Psoas muscle (tissue), 8 donors: ENCODE data around the gene NME3. TPM values are rescaled to one million over a fixed set of nuclear protein-coding genes. Genes with fewer than 3 reads are reported as not detected.
A peak's percentile ranks its signal among the peaks of the same experiment; 100 is the strongest.

Experiments
- ATAC-seq, 4 donors: fragments of 200-7000 bp; cut with Tn5 transposase; one replicate each; pipeline ENCODE4 v1.9.1; 2020; ENCODE audit warnings: moderate library complexity in 3 of 4, mild to moderate bottlenecking in 2 of 4
- DNase-seq, 2 donors: peaks; one replicate each; pipeline ENCODE4 v3.0.0-alpha.2; 2020
- H3K27ac ChIP-seq: fragments of 200-600 bp; one replicate; pipeline ENCODE4 v1.8.0; 2022
- H3K27me3 ChIP-seq, 3 donors: fragments of 200-600 bp in 1 of 3; one replicate each; pipeline versions ENCODE4 v1.6.1 to v1.8.0; 2013 to 2022; ENCODE audit warnings: low read length in 2 of 3, mild to moderate bottlenecking in 2 of 3, moderate library complexity in 1 of 3; ENCODE audit not compliant: insufficient read depth in 3 of 3
- H3K36me3 ChIP-seq, 2 donors: fragments of 200-600 bp in 1 of 2; one replicate each; pipeline versions ENCODE4 v1.6.1 to v1.8.0; 2013 to 2022; ENCODE audit warnings: low read depth in 1 of 2, mild to moderate bottlenecking in 1 of 2, moderate library complexity in 1 of 2; ENCODE audit not compliant: insufficient read depth in 1 of 2
- H3K4me1 ChIP-seq: fragments of 200-600 bp; one replicate; pipeline ENCODE4 v1.8.0; 2022
- H3K4me3 ChIP-seq: fragments of 200-600 bp; one replicate; pipeline ENCODE4 v1.8.0; 2022; ENCODE audit warnings: mild to moderate bottlenecking
- H3K9me3 ChIP-seq: fragments of 200-600 bp; one replicate; pipeline ENCODE4 v1.8.0; 2022
- CTCF ChIP-seq: fragments of 200-600 bp; IDR thresholded peaks from one replicate; pipeline ENCODE4 v1.8.0; 2022; ENCODE audit warnings: antibody characterized with exemption
- WGBS, 3 donors: extraction: QIAGEN DNeasy Blood & Tissue Kit; methylation state at CpG; one replicate each; pipeline versions ENCODE4 v1.1.6 to v1.1.7; 2013; 5-methylcytosine and 5-hydroxymethylcytosine counted together
- intact Hi-C, 2 donors: fragments of 100-400 bp; cut with DNase I; formaldehyde crosslinking; loops; one replicate each; pipeline versions ENCODE4 v1.11.0 to v1.14.2; 2022
- polyA plus RNA-seq, 3 donors: library from polyadenylated mRNA; stranded (reverse); fragments of 200-250 nt; gene quantifications; one replicate each; pipeline ENCODE4 v1.2.3, GENCODE V29; 2013
- total RNA-seq, 4 donors: library from RNA; stranded (reverse); fragmentation: NEBNext Ultra II Directional in 2 of 4; extraction: Animal tissue kit (Norgen Biotek cat#: 25700) in 2 of 4; gene quantifications; one replicate each; pipeline versions ENCODE4 v1.2.1 to v1.2.4, GENCODE V29; 2021 to 2023
- donor health status: healthy with polysubstance abuse.
- donor health status: DM: no; HTN: no; CAD: no; lungs with moderate emphysema.
- donor health status: Bipolar disorder and iron deficiency.
- donor health status: healthy.
- donor health status: DM: yes; HTN: yes; CAD: no.
- donor health status: DM: no; HTN: no; CAD: no.
- donor health status: DM: no; HTN: no; CAD: no.
- donor health status: DM: yes; HTN: yes; CAD: no.

The NME3 gene
- total and polyA plus RNA-seq, 7 donors = 9.9 to 27.1 (median 18.8) TPM

- Histone ChIP-seq H3K4me3 (no peak overlapping the region), H3K27ac (no peak overlapping the region), H3K4me1 (peaks cover 4% of the 10 kb centered on the region), H3K9me3 (no peaks in the 10 kb centered on the region), H3K36me3 (peaks cover 0 to 57% of the 10 kb centered on the region in 2 donors), H3K27me3 (no peaks in the 10 kb centered on the region)
- intact Hi-C loops = no loop called here
- DNase-seq = no peak
- ATAC-seq = no peak
- whole genome bisulfite sequencing, 3 donors = 84 to 87% (median 86%) methylated on average over 23 to 25 of the region's 25 CpGs
- TF ChIP-seq CTCF = no peak
Measured at GRCh38 chr16:1789643-1790045, 18.3 kb upstream of the NME3 start.

GRCh38 chr16:1788708-1789100 is 17.4 kb upstream of the NME3 start:
- ATAC-seq = no peak
- H3K36me3 ChIP-seq = peaks cover 0 to 57% of the 10 kb centered on the region in 2 donors
- 62 to 73% (median 69%) methylated on average over 18 to 19 of the region's 19 CpGs for WGBS, 3 donors

GRCh38 chr16:1788095-1788707 is 16.9 kb upstream of the NME3 start:
- Histone ChIP-seq H3K36me3 (peaks cover 0 to 57% of the 10 kb centered on the region in 2 donors), H3K4me1 (peaks cover 12% of the 10 kb centered on the region), H3K4me3 (no peak overlapping the region), H3K27ac (no peak overlapping the region), H3K27me3 (no peaks in the 10 kb centered on the region), H3K9me3 (no peaks in the 10 kb centered on the region)
- no peak for TF ChIP-seq CTCF
- ATAC-seq = no peak
- intact Hi-C loops = no loop called here
- DNase-seq = peak in 1 of 2 donors; percentile 13
- WGBS, 3 donors = 88 to 93% (median 89%) methylated on average over 31 to 38 of the region's 38 CpGs

More at GRCh38 chr16:1788708-1789100, 17.4 kb upstream of the NME3 start:
- intact Hi-C loops = no loop called here
- H3K9me3 ChIP-seq = no peaks in the 10 kb centered on the region
- no peaks in the 10 kb centered on the region for H3K27me3 ChIP-seq
- DNase-seq = peak in 1 of 2 donors; percentile 12
- H3K4me3 ChIP-seq = no peak overlapping the region
- H3K4me1 ChIP-seq = peaks cover 10% of the 10 kb centered on the region
- H3K27ac ChIP-seq = no peak overlapping the region
- no peak for TF ChIP-seq CTCF

GRCh38 chr16:1787322-1788094 is 16.2 kb upstream of the NME3 start:
- Histone ChIP-seq H3K36me3 (peaks cover 0 to 57% of the 10 kb centered on the region in 2 donors), H3K9me3 (no peaks in the 10 kb centered on the region), H3K27me3 (no peaks in the 10 kb centered on the region), H3K4me3 (no peak overlapping the region), H3K27ac (no peak overlapping the region), H3K4me1 (peaks cover 12% of the 10 kb centered on the region)
- DNase-seq (peak in 1 of 2 donors; percentile 16), ATAC-seq (no peak)
- TF ChIP-seq CTCF = no peak
- WGBS, 3 donors = 88 to 93% (median 90%) methylated on average over 42 to 44 of the region's 44 CpGs
- intact Hi-C loops = no loop called here
